ENCODE results near the gene RHOBTB3.
A peak's percentile ranks its signal among the peaks of the same experiment; 100 is the strongest.

GRCh38 chr5:95822043-95822541 is 91.0 kb downstream of the RHOBTB3 start:
- TF ChIP-seq CTCF (IDR thresholded peaks at IDR 0.05; ENCODE audit: extremely low read depth in 1 of 2, insufficient read depth in 1 of 2, low read depth in 1 of 2, low read length in 2 of 2) (no peak), MYC (IDR thresholded peaks at IDR 0.05; ENCODE audit: low read depth, low read length) (no peak), EZH2 (IDR thresholded peaks at IDR 0.05; ENCODE audit: borderline replicate concordance, low read depth, low read length, severe bottlenecking) (no peak), MAX (IDR thresholded peaks at IDR 0.05; ENCODE audit: insufficient read depth, insufficient read length) (no peak), POLR2A (IDR thresholded peaks at IDR 0.05; ENCODE audit: low read depth, low read length) (peak; percentile 18), JUN (IDR thresholded peaks at IDR 0.05; ENCODE audit: borderline replicate concordance, insufficient read depth, insufficient read length, low read depth) (no peak), POLR2AphosphoS5 (IDR thresholded peaks at IDR 0.05; ENCODE audit: insufficient read depth, low read depth, low read length) (no peak), FOS (IDR thresholded peaks at IDR 0.05; ENCODE audit: borderline replicate concordance, insufficient read depth, low read length) (peak; percentile 3)

Measured in endothelial cell of umbilical vein (primary cell).